Activated CD8-positive, alpha-beta memory T cell treated with anti-CD3 and anti-CD28 coated beads, Interleukin-2, amount 50 U/mL, for 1 hour (primary cell): ENCODE data around the gene MGLL.

Experiments used
- DNase-seq: peaks from one replicate; pipeline ENCODE4 v3.0.0-alpha.2; 2020; ENCODE audit errors: extremely low read depth

Gene MGLL

DNA sequence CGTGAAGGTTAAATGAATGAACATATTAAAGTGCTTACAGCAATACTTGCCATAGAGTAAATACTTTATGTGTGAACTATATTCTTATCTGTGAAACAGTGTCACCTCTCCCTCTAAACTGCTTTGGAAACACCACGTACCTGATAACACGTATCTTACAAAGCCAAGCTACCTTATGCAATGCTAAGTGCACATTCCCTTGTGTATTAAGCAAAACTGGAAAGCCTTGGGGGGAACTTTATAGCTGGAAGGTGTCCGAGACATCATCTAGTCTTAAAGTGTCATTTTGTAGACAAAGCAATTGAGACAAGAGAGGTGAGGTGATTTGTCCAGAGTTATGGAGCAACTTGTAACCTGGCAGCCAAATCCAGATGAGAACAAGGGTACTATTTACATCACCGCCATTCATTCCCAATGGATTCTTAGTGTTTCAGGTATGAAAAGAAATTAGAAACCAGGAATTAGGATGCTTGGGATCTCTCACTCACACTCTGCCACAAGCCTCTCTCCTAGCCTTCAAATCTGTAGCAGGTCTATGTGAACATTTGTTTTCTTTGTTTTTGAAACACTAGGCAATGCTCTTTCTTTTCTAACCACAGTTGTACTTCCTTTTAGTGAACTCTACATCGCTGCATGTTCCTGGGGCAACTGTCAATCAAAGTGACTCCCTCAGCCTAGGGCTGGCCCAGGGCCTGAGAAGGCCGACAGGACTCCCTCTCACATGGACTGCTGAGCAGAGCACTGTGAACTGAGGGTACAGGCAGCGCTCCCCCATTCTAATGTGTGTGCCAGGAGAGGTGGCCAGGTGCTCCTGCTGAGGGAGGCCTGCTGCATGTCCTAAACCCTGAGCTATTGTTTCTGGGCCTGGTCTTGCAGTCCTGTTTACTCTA, 13.9 kb upstream of the MGLL start:
- DNase-seq = no peak

DNA sequence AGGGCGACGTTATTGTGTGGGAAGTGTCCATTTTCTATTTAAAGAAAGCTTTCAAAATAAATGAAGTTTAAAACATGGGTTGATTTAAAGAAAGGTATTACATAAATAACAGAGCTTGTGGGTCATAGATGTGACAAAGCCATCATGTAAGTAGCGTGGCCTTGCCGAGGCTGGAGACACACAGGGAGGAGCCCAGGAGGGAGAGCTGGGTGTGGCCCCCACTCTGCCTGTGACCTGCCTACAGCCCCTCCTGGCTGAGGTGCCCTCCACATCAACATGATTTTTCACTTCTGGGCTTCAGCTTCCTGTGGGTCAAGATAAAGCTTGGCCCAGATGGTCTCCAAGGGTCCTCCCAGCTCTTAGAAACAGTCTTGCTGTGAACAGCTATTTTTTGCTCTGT, 12.5 kb upstream of the MGLL start:
- no peak for DNase-seq

DNA sequence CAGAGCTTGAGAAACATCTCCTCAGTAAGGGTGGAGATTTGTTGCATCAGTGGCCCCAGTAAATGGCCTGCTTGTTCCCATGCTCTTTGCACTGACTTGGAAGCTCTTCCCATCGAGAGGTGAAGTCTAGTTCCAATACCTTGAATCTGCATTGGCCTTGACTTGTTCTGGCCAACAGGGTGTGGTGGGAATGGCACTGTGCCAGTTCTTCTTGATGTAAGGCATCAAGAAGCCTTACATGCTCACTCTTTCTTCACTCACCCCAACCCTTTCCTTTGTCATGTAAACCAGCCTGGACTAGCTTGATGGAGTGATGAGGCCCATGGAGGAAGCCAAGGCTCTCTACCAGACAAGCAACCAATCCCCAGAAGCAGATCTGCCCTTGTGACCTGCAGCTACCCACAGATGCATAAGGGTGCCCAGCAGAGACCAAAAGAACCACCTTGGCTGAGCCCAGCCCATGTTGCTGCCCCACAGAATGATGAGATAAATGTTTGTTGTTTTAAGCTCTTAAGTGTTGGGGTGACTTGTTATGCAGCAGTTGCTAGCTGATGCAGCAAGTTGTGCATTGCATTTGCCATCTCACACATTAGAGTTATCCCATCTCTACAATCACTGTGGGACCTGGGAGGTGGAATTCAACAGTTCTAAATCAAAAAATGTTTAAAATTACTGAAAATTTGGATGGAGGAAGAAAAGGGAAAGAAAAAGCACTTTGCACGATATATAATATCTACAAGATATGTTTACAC, 11.1 kb upstream of the MGLL start:
- DNase-seq = no peak

DNA sequence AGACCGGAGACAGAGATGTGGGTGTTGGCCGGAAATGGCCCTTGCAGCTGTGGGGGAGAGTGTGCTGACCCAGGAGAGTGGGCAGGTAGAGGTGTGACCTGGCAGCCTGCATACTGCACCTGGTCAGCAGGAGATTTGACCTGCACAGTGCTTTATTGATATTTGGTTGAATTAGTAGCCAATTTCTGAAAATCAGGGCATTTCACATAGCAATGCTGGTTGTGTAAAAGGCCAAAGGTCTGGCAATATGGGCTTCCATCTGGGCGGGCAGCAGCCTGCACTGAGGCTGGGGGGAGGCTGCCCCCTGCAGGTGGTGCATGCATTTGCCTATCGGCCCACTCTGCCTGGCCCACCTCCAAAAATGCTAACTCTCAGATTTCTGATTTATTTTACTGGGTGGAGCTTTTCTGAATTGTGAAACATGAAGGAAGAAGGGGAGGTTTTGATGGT, 9.4 kb upstream of the MGLL start:
- no peak for DNase-seq

DNA sequence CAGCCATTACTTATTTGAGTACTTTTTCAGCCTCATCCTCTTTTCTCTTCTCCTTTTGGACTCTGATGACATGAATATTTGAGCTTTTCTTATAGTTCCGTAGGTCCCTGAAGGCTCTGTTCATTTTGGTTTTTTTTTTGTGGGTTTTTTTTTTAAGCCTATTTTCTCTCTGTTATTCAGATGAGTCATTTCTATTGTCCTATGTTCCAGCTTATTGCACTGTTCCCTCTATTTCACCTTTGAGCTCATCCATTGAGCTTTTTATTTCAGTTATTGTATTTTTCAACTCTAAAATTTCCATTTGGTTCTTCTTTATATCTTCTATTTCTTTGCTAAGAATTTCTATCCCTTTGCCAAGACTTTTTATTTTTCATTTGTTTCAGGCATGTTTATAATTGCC, 7.2 kb upstream of the MGLL start:
- no peak for DNase-seq

DNA sequence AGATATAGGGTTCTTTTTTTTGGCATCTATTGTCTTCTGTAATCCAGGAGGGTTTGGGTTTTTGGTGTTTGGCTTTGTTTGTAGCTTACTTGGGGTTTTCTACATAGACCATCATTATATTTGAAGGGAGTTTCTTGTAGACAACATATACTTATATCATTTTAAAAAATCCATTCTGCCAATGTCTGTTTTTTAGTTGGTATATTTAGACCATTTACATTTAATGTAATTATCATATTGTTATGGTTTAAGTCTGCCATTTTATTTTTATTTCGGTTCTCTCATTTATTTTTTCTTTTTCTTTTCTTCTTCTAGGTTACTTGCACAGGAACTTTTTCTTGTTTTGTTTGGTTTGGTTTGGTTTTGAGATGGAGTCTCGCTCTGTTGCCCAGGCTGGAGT, 5.5 kb upstream of the MGLL start:
- DNase-seq = no peak

DNA sequence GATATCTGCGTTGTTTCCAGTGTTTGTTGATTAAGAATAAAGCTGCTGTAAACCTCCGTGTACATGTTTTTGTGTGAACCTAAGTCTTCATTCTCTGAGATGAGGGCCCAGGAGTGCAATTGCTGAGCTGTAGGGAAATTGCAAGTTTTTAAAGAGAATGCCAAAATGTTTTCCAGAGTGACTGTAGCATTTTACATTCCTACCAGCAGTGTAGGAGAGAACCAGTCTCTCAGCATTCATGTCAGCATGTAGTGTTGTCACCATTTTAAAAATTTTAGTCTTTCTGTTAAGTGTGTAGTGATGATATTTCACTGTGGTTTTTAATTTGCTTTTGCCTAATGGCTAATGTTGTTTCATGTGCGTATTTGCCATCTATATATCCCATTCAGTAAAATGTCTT, 3.4 kb upstream of the MGLL start:
- no peak for DNase-seq

DNA sequence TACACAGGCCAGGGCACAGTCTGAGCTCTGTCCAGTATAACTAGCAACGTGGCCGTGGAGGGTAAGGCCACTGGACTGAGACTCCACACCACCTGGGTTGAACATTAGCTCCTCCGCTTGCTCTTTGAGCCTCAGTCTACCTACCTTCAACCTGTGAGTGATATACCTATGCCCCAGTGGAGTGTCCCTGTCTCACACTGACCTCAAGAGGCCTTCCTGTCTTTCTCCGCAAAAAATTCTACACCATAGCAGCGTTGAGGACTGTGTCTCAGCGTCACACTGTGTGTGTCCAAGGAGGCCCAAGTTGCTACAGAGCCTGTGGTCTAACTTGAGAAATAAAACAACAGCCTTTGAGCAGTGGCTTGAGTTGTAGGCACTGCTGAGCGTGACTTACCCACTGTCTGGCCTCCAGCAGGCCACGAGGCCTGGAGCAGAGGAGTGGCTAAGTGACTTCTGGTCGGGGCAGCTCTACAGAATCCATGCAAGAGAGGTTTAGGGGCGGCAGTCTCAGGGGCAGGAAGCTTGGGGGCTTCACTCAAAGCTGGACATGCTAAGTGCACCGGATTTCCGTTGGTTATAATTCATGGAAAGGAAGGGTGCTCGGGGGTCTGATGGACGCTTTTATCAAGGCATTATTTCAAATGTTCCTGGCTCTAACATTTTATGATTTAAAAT, 2.0 kb upstream of the MGLL start:
- DNase-seq = no peak

DNA sequence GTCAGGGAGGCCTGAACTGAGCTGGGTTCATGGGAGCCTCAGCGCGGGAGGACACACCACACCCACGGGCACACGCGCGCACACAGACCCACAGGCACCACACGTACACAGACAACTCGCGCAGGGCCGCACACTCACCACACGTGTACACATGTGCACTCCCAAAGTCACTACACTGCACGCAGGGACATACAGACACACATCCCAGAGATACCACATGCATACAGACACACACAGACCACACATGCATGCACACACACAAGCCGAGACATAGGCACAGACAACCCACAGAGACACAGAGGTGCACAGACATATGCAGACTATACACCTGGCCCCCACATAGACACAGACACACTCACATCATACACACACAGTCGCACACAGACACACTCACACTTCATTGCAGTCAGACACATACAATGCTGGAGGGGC, 1.1 kb upstream of the MGLL start:
- DNase-seq = no peak

DNA sequence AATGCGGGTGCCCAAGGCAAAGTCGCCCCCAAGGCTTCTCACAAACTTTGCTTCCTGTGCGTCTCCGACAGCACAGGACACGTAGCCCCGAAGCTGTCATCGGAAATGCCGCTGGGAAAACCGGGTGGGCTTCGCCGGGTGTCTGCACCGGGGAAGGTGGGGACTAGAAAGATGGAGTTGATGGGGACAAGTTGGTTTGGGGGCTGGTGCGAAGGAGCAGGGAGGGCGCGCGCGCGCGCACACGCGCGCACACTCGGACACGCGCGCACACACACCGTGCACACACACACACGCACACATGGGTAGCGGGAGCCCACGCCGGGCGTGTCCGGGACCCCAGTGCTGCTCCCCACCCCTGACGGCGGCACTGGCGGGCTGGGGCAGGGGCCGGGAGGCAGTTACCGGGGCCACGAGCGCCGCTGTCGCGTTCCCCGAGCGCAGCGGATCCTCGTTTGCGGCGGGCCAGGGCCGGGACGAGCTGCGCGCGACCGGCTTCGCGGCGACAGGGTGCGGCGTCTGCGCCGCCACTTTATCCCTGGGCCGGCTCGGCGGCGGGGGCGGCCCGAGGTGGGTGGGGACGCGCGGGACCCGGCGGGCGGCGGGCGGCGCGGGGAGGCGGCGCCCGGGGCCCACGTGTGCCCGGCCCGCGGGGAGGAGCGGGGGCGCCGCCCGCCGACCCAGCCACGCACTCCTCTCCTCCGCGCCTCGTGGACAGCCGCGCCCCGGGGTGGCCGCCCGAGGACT, 539 bp upstream of the MGLL start:
- no peak for DNase-seq

DNA sequence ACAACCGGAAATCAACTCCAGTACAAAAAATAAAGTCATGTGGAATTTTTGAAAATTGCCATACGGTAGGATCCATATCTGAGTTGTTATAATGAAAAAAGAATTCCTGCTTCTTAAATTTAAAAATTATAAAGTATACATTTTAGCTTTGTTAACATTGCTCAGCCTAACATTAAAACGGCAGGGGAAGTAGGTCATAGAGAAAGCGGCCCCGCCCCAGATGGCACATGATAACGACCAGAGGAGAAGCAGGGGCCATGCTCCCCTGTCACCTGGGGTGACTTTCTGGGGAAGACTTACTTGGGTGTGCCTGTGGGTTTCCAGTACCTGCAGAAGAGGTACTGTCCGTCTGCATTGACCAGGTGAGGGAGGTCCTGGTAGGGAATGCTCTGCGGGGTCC, 921 bp downstream of the MGLL start:
- DNase-seq = no peak

DNA sequence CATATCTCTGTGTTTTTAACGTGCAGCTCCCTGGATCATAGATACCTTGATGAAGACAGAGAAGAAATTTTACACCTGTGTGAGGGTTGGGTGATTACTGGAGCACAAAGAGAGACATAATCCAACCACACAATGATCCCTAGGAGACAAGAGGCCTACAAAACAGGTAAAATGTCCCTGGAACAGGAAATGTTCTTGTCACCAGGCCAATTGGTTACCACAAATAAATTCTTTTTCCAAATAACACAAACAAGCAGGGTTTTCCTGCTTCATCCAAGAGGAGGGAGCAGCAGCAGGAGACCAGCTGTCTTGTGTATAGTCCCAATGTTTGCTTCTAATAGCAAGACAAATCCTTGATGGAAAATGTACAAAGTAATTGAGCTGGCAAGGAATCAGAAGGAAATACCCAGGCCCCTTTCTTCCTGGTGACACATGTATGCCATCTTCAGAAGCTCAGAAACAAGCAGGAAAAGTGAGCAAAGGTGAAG, 1.4 kb downstream of the MGLL start:
- no peak for DNase-seq

DNA sequence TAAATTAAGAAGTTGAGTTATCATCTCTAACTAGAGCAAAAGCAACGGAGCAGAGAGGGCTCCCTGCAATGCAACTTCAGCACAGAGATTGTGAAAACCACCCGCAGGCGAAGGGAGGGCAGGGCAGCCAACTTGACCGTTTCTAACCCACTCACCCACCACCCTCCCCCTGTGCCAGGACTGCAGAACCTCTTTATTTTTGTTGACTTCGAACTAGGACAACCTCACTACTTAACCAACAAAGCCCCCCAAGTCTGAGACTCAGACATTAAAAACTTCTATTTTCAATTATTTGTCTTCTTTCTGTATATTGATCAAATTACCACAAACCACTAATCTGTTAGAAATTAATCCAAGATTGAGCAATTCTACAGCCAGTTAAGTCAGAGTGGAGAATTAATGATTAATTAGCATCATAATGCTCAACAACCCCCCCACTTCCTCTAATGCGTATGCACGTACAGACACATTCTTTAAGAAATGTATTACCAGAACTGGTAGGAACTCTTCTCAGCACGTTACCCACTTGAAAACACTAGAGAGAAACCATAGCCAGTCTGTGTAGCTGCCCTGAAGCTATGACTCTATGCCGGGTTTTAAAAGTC, 2.0 kb downstream of the MGLL start:
- no peak for DNase-seq

DNA sequence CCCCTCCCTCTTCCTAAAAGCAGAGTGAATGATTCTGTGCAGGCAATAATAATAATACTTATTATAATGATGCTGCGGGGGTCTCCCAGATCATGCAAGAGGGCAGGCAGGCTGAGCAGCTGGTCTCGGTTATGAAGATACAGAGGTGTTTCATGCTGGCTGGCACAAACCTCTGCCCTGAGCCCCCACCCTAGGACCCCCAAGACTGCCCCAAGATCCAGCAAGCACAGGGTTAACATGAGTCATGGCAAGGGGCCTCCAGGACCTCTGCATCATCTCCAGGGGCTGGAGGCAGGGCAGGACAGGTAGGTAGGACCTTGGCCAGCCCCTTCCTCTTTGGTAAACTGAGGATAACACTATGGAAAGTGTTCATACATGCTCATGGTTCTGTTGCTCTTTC, 2.7 kb downstream of the MGLL start:
- no peak for DNase-seq

DNA sequence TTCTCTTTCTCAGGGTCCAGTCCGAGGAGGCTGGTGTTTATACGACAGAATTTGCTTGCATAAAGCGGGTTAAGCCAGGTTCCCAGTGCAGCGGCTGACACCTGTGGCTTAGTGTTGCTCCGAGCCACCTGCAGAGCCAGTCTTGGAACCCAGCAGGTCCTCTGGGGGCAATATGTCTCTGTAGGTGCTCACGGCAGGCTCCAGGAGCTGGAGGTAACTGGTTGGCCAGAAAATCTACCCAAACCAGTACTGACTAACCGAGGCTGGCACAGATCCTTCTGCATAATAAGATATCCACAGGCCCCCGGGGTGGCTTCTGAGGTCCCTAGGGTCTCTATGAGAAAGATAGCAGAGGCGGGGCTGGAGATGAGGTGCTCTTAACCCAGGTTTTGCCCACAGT, 3.2 kb downstream of the MGLL start:
- no peak for DNase-seq

DNA sequence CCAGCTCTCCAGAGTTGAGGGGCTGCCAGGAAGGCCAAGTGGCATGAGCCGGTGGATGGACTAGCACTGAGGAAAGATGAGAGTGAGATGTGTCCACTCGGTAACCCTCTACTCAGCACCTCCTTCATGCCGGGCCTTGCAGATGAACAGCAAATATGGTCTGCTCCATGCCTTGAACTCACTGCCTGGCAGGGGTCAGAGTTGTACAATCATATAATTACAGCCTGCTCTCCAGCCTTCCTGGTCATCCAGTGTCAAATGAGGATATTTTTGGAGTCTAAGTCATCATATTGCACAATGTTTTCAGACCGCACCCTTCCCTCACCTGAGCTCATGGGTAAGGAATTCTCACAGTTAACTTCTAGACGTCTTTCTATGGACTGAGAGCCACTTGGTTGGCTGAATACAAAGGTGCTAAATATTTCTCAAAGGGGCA, 4.9 kb downstream of the MGLL start:
- no peak for DNase-seq

DNA sequence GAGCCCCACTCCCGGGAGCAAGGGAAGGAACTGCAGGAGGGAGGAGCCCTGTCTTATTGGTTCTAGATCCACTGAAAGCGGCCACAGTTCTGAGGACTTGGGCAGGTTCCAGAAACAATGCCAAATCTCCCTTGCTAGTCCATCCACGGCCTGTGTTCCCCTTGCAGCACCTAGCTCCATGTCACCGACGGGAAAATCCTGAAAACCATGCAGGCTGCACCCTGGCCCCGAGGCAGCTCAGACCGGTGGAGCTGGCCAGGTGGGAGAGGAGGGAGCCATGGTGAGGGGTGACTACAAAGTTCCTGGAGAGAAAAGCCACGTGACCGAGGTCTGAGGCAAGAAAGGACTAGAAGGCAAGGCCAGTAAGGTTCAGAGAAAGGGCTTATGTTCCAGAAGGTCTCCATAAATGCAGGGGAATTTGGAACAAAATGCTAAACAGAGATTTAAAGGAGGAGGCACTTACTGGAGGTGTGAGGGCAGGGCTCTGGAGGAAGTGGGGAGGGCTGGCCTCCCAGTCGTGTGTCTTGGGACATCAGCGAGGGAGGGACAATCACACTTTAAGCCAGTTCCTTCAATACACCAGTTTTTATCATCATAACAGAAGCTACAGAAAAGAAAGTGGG, 5.4 kb downstream of the MGLL start:
- DNase-seq = no peak

DNA sequence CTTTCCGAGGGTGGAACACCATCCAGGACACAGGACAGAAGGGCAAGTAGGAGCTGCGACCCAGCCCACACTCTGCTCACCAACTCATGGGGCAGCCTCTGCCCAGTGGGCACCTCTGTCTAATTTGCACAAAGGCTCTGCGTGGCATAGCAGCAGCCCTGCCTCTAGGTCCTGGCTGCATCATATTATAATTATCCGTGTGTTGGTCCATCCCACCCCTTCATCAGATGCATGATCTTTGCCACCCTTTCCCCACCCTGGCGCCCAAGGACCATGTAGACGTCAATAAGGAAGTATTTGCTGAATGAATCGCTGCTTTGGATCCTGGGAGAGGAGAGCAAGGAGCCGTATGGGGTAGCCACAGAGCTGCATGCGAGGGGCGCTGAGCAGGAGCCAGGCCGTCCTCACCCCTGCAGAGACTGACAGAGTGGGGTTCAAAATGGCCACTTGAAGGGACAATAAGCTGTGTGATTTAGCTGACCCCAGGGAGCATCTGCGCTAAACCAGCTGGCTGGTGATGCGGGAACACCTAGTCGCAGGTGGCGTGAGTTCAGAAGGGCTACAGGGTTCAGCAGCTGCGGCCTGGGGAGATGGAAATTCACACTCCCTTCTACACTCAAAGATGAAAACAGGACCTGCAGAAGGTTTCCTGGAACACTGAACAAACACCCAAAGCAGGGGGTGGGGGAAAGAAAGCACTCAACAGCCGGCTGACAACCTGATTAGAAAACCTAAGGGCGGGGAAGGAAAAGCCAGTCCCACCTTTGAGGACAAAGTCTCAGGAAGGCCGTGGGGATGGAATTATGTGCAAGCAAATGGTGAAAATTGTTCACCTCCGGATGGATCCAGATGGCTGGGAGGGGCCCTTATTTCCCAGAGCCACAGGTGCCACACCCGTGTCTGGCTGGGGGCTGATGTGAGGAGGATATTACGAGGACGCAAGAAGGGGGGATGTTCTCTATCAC, 6.4 kb downstream of the MGLL start:
- no peak for DNase-seq

DNA sequence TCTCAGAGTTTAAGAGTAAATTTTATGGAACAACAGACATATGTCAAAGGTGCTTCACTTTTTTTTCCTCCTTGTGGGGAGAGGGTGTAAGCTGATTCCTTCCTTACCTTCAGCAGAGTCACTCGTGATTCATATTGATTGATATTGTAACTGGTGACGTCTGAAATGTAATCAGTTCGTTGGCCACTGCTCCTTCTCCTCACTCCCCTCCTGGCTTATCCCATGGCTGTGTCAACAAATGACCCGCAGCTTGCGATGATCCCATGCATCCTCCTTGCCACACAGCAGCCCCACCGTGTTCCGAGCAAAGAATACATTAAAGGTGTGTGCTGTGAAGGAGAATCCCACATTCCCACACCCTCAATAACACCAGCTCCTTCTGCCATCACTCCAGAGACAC, 7.3 kb downstream of the MGLL start:
- DNase-seq = no peak
